ENCODE results near the gene TVP23C.

GRCh38 chr17:15503731-15504130, 59.6 kb downstream of the TVP23C start:
- no peak for TF ChIP-seq CTCF (IDR thresholded peaks at IDR 0.05)
- no peak for TF ChIP-seq EP300 (IDR thresholded peaks at IDR 0.05)
- TF ChIP-seq POLR2A (IDR thresholded peaks at IDR 0.05): no peak
